ENCODE data around the gene MINDY4.

DNA sequence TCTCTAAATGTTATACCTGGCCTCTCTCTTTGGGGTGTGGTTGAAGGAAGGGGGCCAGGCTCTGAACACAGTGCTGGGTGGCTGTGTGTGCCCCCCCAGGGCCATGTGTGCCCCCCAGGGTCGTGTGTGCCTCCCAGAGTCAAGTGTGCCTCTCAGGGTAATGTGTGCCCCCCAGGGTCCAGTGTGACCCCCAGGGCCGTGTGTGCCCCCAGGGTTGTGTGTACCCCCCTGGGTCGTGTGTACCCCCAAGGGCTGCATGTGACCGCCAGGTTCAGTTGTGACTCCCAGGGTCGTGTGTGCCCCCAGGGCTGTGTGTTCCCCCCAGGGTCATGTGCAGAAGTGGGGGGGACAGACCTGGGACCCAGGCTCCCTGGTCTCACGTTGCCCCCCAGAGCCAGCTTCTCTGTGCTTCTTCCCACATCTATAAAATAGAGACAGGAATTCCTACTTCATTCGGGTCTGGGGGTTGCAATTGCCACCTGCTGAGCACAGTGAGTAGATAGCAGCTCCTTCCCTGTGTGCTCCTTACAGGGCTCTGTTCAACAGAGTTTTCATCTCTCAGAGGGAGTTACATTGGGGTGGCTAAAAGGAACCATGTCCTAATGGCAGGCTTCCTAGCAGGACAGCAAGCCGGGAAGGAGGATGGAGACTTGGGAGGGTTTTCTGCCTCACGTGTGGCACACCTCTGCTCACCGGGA lies 99.8 kb downstream of the MINDY4 start:
- TF ChIP-seq, protein P1, sequence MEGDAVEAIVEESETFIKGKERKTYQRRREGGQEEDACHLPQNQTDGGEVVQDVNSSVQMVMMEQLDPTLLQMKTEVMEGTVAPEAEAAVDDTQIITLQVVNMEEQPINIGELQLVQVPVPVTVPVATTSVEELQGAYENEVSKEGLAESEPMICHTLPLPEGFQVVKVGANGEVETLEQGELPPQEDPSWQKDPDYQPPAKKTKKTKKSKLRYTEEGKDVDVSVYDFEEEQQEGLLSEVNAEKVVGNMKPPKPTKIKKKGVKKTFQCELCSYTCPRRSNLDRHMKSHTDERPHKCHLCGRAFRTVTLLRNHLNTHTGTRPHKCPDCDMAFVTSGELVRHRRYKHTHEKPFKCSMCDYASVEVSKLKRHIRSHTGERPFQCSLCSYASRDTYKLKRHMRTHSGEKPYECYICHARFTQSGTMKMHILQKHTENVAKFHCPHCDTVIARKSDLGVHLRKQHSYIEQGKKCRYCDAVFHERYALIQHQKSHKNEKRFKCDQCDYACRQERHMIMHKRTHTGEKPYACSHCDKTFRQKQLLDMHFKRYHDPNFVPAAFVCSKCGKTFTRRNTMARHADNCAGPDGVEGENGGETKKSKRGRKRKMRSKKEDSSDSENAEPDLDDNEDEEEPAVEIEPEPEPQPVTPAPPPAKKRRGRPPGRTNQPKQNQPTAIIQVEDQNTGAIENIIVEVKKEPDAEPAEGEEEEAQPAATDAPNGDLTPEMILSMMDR (conservative IDR thresholded peaks at IDR 0.05 in 1 of 2, IDR thresholded peaks at IDR 0.05 in 1 of 2; ENCODE audit: low read depth in 1 of 2, low read length in 2 of 2) = no peak
- TF ChIP-seq EZH2 (IDR thresholded peaks at IDR 0.05; ENCODE audit: low read length, missing control alignments) = no peak
